Liver (tissue), 3 donors: ENCODE results near the gene SLC66A2.

Experiments used
- ATF3 ChIP-seq: IDR thresholded peaks from 2 replicates; pipeline ENCODE4 v1.6.1; 2016; ENCODE audit warnings: antibody characterized with exemption
- CTCF ChIP-seq: fragments of 150-350 bp; IDR thresholded peaks from 2 replicates; pipeline ENCODE4 v1.5.1; 2017; ENCODE audit warnings: improper control_type of control experiment, low read depth, low read length; ENCODE audit not compliant: missing input control
- TF ChIP-seq, protein P1 (sequence below): IDR thresholded peaks from 2 replicates; pipeline ENCODE4 v1.6.1; 2016; ENCODE audit warnings: antibody characterized with exemption
- donor health status: healthy.
- donor health status: healthy.

DNA sequence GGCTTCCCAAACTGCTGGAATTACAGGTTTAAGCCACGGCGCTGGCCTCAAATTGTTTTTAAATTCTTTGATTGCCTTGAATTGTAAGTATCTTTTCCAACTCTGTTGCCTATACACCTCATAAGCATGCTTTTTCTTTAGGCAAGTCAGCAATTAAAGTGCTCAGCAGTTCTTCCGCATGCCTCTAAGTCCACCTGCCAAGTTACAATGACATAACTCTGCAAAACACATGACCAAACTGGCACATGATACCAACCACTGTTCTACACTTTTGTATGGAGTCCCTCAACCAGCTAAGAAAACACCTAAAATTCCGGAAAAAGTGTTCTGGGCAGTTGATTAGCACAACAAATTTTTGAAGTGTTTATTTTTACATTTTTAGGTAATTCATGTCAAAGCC lies 31.8 kb upstream of the SLC66A2 start:
- TF ChIP-seq CTCF = no peak
- TF ChIP-seq ATF3 = no peak
- TF ChIP-seq, protein P1, sequence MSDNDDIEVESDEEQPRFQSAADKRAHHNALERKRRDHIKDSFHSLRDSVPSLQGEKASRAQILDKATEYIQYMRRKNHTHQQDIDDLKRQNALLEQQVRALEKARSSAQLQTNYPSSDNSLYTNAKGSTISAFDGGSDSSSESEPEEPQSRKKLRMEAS = no peak
